BJ (cell line): ENCODE measurements around the gene C17orf113. TPM values are rescaled to one million over a fixed set of nuclear protein-coding genes. Genes with fewer than 3 reads are reported as not detected.

Experiments
- CTCF ChIA-PET: fragments of 350-600 bp; formaldehyde crosslinking; extraction: SDS; loops from one replicate; lab custom pipeline; 2021; ENCODE audit warnings: antibody characterized with exemption, inconsistent platforms; lab: Yijun Ruan, JAX
- POLR2A ChIA-PET: fragments of 300-600 bp; sonication (Branson Sonifier 250); formaldehyde crosslinking; extraction: SDS; loops from one replicate; lab custom pipeline; 2021; ENCODE audit warnings: antibody characterized with exemption; lab: Charles Lee
- DNase-seq: peaks from one replicate; pipeline ENCODE4 v3.0.0-alpha.2; 2011; ENCODE audit warnings: low read depth
- H3K27me3 ChIP-seq: 2 replicates; pipeline ENCODE4 v1.6.0; 2011; ENCODE audit warnings: low read length; ENCODE audit not compliant: control insufficient read depth, insufficient read depth
- H3K36me3 ChIP-seq: 2 replicates; pipeline ENCODE4 v1.5.1; 2011; ENCODE audit warnings: low read length; ENCODE audit not compliant: control insufficient read depth, insufficient read depth
- H3K4me3 ChIP-seq: 2 replicates; pipeline ENCODE4 v1.5.1; 2011; ENCODE audit warnings: low read depth, mild to moderate bottlenecking, control low read depth, low read length
- polyA plus RNA-seq: library from polyadenylated mRNA; depleted of rRNA; stranded (reverse); fragments of >200 nt; gene quantifications from 2 replicates; pipeline ENCODE4 v1.2.3, GENCODE V29; 2011
- TF ChIP-seq, protein P1 (sequence below): IDR thresholded peaks from 2 replicates; pipeline ENCODE4 v1.5.1; 2011; ENCODE audit warnings: low read depth, mild to moderate bottlenecking, control low read depth, inconsistent platforms, low read length, moderate library complexity; ENCODE audit not compliant: insufficient read depth

C17orf113 gene
- polyA plus RNA-seq, 1 experiment: 0.11 TPM

DNA sequence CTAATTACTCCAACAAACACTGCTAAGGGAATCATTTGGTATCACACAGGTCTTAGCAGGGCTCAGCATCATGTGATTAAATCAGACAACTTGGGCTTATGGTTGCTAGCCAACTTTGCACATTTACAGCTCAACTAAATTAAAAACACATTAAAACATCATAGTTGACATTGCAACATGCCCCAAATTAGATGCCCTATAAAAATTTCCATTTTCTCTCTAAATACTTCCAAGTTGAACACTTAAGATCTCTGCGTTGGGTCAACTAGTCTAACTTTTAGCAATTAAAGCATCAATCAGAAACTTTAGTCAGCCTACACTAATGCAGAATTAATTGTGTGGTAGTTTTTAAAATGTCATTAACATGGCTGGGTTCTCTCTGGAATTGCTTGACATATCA is 45.2 kb downstream of the C17orf113 start:
- peak; percentile 59 for DNase-seq
- POLR2A ChIA-PET: no interaction called here

DNA sequence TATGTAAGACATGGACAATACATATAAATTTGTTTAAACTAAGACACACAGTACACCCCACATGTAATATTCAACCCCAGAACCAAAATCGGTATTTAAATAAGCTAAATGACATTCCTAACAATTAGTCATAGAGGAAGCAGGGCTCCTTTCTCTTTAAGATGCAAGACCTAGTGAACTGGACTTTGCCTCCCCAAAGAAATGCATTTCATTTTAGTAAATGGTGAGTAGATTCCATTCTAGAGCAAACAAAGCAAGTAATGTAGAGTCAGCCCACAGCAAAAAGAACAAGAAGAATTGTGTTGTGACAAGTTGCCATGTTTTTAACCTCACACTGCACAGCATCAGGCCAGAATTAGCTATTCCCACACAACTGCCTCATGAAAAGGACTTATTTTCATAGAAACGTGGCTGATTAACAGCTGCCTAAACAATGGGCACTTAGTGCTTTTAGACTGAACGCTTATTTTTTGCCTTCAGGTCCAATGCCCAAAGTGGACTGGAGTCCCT is 47.6 kb downstream of the C17orf113 start:
- POLR2A ChIA-PET: interaction anchor here (0.6 to 1.0 kb wide), 3 partner anchors 13 to 15 kb away, joined by 3 to 4 read pairs (median 4); partner anchors contain the start of gene DNAJC7

More for the DNA sequence above, 45.2 kb downstream of the C17orf113 start:
- peaks cover 1% of the 10 kb centered on the region; the same call in 1 of the 2 replicates for H3K36me3 ChIP-seq
- TF ChIP-seq, protein P1, sequence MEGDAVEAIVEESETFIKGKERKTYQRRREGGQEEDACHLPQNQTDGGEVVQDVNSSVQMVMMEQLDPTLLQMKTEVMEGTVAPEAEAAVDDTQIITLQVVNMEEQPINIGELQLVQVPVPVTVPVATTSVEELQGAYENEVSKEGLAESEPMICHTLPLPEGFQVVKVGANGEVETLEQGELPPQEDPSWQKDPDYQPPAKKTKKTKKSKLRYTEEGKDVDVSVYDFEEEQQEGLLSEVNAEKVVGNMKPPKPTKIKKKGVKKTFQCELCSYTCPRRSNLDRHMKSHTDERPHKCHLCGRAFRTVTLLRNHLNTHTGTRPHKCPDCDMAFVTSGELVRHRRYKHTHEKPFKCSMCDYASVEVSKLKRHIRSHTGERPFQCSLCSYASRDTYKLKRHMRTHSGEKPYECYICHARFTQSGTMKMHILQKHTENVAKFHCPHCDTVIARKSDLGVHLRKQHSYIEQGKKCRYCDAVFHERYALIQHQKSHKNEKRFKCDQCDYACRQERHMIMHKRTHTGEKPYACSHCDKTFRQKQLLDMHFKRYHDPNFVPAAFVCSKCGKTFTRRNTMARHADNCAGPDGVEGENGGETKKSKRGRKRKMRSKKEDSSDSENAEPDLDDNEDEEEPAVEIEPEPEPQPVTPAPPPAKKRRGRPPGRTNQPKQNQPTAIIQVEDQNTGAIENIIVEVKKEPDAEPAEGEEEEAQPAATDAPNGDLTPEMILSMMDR: no peak
- CTCF ChIA-PET: interaction anchor here (2.3 kb wide), 1 partner anchor 20 kb away, joined by 9 read pairs; no protein-coding TSS in a partner anchor
- H3K27me3 ChIP-seq: no peaks in the 10 kb centered on the region
- no peak overlapping the region for H3K4me3 ChIP-seq

DNA sequence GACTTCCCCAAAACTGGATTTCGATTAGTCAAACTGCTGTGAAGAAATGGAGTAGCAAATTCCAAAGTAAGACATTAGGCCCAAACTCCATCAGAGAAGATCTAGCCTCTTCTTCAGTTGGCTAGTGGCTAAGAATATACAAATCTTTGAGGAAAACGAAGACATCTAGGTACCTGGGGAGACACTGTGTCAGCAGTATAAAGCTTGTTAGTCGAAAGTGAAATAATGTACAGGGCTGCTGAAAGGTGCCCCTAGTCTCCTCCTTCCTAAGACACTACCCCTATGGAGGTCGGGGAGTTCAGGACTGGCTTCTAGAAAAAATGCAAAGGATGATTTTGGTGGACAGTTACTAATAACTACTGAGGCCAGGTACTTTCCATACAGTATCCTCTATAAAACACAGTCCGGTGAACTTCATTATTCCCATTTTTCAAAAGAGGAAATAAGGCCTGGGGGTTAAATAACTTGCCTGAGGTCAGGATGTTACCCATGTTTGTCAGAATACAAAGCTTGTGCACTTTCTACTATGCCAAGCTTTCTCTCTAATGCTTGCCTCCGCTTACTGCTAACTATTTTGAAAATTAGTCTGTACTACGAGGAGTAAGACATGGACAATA is 48.1 kb downstream of the C17orf113 start:
- ChIA-PET CTCF (interaction anchor here (1.2 to 1.4 kb wide), 2 partner anchors 16 to 36 kb away, joined by 3 to 4 read pairs; partner anchors contain the start of genes CNP and DNAJC7), POLR2A (interaction anchor here (1.0 kb wide), 2 partner anchors 13 to 15 kb away, joined by 3 to 4 read pairs; partner anchors contain the start of gene DNAJC7)
- no peak for DNase-seq
- H3K27me3 ChIP-seq: no peaks in the 10 kb centered on the region
- no peak overlapping the region for H3K4me3 ChIP-seq
- peaks cover 8% of the 10 kb centered on the region for H3K36me3 ChIP-seq
- TF ChIP-seq, protein P1: no peak

More for the DNA sequence above, 47.6 kb downstream of the C17orf113 start:
- H3K4me3 ChIP-seq: no peak overlapping the region
- peaks cover 5% of the 10 kb centered on the region for H3K36me3 ChIP-seq
- no peaks in the 10 kb centered on the region for H3K27me3 ChIP-seq
- TF ChIP-seq, protein P1: no peak
- no peak for DNase-seq
- CTCF ChIA-PET: interaction anchor here (1.2 to 2.3 kb wide), 3 partner anchors 15 to 37 kb away, joined by 3 to 9 read pairs (median 4); partner anchors contain the start of genes CNP and DNAJC7

DNA sequence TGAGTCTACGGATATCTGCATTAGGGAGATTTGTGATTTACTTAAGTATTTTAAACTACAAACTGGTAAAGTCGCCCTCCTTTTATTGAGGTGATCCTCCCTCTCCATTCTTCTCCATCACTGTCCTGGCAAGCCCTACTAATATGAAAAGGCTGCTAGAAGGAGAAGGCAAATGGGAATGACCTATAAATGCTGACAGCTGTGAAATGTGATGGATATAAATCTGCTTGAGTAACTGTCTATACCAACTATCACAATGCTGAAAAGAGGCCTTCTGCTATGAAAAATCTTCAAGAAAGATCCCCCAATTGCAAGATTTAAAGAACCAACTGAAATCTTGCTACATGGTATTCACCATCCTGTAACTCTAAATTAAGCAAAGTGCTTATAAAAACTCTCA is 48.7 kb downstream of the C17orf113 start:
- Histone ChIP-seq H3K4me3 (no peak overlapping the region), H3K27me3 (no peaks in the 10 kb centered on the region), H3K36me3 (peaks cover 12% of the 10 kb centered on the region)
- POLR2A ChIA-PET: interaction anchor here (1.0 kb wide), 1 partner anchor 14 kb away, joined by 3 read pairs; no protein-coding TSS in a partner anchor
- DNase-seq: no peak
- TF ChIP-seq, protein P1: no peak
- CTCF ChIA-PET: no interaction called here

DNA sequence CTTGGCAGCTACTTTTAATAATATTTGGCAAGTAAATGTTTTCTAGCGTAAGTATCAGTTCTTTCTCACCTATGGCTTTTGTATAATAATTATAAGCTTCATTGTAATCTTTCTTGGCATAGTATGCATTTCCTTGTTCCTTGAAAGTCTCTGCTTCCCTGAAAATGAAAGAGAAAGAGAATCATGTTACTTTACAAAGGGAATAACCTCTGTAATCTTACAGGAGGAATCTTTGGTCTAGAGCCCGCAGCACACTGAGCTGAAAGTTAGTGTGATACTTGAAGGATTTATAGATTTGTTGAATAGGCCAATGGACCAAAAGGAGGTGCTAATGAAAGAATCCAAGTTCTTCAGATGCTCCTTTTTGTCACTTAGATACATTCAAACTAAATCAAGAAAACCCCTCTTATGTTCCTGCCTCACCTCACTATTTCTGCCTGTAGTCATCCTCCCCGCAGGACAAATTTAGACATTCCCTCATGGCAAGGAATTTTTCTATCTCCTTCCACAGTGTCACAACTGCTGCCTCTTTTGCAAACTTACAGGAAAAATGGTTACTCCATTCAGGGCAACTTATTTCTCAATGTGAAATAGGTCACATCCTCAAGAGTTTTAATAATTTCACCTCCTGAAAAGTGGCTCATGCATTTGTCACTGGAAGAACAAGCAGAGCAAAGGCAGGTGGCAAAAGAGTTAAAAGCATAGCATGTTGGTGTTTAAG is 49.8 kb downstream of the C17orf113 start:
- H3K36me3 ChIP-seq: peaks cover 13% of the 10 kb centered on the region
- DNase-seq: no peak
- TF ChIP-seq, protein P1: no peak
- no peaks in the 10 kb centered on the region for H3K27me3 ChIP-seq
- CTCF ChIA-PET: no interaction called here
- POLR2A ChIA-PET: no interaction called here
- H3K4me3 ChIP-seq: no peak overlapping the region
